GM19023 (cell line): Measurements from ENCODE around the gene COMMD6.

Experiments used
- ATAC-seq: cut with Tn5 transposase; IDR thresholded peaks from one replicate; pipeline ENCODE4 v1.9.1; 2021; ENCODE audit warnings: mild to moderate bottlenecking, moderate library complexity; ENCODE audit not compliant: unreplicated experiment

The COMMD6 gene

DNA sequence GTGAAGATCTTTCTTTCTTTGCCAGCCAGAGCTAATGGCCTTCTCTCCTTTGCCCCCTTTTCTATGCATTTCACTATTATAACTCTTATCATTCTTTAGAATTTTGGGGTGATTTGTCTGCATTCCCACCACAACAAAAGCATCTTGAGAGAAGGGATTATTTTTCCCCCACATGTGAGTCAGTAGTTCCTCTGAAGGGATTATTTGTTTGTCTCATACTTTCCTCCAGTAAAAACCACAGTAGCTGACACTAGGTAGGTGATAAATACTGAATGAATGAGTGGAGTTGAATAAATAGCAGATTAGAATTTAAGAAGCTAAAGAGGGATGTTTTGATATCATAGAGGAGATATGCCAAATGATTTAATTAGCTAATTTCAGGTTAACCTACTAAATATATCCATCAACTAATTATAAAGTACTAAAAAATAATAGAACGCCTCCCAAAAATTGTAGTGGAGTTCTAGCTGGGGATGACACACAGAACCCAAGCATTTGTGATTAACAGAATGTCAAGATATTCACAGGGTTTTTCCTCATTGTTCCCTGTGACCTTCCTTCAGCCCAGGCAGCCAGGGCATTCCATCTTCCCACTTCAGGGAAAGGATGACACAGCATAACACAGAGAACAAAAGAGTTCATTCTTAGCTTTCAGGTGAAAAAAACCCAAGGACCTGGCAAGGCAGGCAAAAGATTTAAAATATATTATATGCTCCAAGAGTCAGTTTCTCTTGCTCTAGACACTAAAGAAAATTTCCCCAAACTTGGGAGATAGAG, 52.2 kb downstream of the COMMD6 start:
- no peak for ATAC-seq

DNA sequence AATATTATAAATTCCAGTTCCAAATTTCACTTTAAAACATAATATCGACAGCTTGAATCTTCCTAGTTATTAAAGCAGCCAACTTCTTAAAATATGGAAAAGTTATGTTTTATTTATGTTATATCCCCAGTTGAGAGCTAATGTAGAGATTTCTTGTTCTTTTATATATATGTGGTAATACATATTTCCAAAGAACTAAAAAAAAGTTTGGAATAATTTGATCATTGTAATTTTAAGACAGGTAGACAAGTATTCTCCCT, 54.9 kb downstream of the COMMD6 start:
- no peak for ATAC-seq

DNA sequence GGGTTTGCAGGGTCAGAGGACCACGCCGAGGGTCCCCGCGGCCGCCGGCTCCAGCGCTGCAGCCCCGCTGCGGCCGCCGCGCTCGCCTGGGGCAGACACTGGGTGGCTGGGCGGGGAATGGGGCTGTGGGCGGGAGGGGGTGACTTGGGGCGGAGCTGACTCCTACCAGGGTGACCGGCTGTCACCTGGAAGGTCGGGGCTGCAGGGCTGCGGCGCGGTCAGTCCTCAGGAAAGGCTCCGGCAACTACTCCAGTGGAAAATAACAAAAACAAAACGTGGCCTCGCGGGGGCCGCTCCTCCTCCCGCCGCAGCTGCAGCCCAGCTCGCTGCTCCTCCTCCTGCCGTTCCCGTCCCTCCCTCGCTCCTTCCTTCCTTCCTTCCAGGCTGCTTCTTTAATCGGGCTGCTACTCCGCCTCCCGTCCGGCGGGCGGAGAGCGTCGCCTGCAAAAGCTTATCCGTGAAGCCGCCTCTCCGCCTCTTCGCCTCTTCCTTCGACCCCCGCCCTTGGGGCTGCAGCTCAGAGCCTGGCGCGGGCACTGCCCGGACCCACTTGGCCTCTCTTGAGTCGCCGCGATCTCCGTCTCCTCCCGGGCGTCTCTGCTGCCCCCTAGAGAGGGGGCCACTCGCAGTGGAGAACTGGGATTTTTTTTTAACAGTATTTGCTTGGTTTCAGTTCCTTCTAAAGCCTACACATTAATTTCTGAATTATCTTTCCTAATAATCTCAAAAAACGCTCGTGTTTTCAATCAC, 55.4 kb downstream of the COMMD6 start, which contains the start of gene TBC1D4:
Gene TBC1D4 (minus strand): TSS at position 100 of the 750 bp plus-strand sequence. CDS start 402 bp downstream, outside the sequence.
- peak; percentile 79 for ATAC-seq

DNA sequence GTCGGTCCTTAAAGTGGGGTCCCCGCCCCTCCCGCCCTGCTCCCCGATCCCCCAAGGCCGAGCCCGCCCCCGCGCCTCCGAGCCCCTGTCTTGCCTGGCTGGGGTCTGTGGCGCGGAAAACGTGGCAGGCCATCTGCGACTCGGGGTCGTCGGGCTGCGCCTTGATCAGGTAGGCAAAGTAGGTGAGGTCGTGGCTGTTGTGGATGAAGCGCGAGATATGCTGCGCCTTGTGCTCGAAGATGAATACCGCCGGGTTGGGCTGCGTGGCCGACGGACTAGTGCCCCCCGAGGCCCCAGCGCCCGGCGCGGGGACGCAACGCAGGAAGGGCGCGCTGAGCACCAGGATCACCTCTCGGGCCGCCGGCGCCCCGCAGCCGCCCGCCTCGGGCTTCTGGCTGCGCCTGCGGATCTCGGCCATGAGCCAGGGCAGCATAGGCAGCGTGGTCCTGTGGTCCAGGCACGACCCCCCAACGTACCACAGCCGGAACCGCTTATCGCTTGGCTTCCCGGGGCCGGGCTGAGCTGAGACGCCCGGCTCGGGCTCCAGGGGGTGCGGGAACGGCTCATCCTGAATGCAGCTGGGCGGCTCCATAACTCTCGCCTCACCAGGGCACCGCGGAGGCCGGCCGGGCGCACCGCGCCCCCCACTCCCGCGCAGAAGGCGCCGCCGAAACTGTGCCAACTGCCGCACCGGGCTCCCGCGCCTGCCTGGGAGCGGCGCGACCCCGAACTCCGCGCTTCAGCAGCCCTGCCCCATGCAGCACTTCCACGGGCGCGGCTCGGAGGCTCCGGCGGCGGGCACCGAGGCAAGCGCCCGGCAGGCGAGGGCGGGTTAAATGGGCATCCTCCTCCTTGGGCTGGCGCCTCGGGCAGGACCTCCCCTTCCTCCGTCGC, 56.2 kb downstream of the COMMD6 start:
- ATAC-seq = peak; percentile 28

DNA sequence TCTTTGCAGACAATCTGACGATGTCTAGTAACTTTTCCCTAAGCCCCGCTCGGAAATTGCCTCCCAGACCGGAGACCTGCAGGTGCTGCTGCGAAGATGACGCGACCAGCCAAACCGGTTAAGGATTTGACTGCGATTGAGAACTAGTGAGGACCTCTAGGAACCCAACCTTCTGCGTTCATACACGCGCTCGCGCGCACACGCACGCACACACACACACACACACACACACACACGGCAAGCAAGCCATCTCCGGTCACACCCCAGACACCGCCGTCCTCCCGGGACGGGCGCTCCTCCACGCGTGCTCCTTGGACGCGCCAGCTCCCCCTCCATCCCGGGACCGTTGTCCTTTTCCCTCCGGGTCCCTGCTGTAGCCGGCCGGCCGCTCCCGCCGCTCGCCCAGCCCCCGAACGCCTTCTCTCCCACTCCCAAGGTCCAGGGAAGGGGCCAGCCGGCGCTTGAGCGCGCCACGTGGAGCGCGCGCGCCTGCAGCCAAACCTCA, 56.9 kb downstream of the COMMD6 start:
- peak; percentile 5 for ATAC-seq

DNA sequence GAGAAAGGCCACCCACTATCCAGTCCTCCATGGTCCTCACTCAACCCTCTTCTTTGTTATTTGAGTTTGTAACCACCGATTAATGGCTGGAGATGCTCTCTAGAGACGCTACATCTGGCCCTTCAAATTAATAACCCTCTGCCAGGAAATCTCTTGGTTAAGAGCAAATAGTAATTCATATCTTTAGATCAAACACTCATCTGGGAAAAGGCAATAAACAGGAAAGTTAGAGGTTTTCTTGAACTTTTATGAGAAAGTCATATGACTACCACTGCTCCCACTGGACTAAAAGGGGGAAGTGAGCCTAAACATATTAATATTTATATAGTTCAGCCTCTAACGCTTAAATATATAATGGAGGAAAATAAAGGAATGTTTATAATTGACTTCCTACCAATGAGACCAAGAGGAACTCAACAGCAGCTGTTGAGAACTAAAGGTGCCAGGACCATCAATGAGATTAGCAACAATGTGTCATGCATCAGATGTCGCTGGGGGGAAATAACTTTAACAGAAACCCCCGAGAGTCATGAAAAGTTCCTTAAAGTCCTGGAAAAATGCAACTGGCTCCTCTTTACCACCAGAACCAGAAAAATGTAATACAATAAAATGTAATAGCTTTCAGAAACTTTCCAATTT, 58.4 kb downstream of the COMMD6 start:
- no peak for ATAC-seq

DNA sequence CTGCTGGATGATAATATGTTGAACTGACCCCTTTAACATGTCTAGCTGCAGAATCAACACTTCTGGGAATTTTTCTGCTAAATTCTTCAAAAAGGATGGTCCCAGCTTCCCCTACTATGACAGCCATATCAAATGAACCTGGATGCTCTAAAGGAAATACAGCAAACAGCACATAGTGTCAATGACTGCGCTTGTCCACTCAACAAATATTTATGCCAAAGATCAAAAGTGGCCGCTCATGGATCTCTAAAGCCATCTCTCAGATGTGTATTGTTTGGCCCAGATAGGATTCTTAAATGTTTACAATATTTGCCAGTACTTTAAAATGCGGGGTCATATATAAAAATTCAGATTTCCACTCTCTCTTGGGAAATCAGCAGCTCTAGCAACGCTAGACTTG, 59.0 kb downstream of the COMMD6 start:
- ATAC-seq = no peak
